Measurements from ENCODE around the gene GALNT6. TPM values are rescaled to one million over a fixed set of nuclear protein-coding genes. Genes with fewer than 3 reads are reported as not detected.

GALNT6 gene
- total RNA-seq, 1 experiment from 2014 or later, result 6.5 TPM

- DNase-seq (ENCODE audit: low read depth, low spot score) (no peak), ATAC-seq (peak; percentile 75)
- intact Hi-C loops (cut with micrococcal nuclease; ENCODE audit: unreplicated experiment), result no loop called here
- BruUV-seq (replicated peaks), result no TSS peak
- ChIA-PET POLR2A (no interaction called here), CTCF (interaction anchor here (1.0 kb wide), 1 partner anchor 8 kb away, joined by 3 read pairs; no protein-coding TSS in a partner anchor)
- TF ChIP-seq TCF7L2 (IDR thresholded peaks at IDR 0.05; ENCODE audit: low read depth, low read length), result no peak
- TF ChIP-seq, protein P1, sequence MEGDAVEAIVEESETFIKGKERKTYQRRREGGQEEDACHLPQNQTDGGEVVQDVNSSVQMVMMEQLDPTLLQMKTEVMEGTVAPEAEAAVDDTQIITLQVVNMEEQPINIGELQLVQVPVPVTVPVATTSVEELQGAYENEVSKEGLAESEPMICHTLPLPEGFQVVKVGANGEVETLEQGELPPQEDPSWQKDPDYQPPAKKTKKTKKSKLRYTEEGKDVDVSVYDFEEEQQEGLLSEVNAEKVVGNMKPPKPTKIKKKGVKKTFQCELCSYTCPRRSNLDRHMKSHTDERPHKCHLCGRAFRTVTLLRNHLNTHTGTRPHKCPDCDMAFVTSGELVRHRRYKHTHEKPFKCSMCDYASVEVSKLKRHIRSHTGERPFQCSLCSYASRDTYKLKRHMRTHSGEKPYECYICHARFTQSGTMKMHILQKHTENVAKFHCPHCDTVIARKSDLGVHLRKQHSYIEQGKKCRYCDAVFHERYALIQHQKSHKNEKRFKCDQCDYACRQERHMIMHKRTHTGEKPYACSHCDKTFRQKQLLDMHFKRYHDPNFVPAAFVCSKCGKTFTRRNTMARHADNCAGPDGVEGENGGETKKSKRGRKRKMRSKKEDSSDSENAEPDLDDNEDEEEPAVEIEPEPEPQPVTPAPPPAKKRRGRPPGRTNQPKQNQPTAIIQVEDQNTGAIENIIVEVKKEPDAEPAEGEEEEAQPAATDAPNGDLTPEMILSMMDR (IDR thresholded peaks at IDR 0.05), result peak; percentile 82; the same call in 1 of the 2 replicates
- Histone ChIP-seq H3K4me1 (ENCODE audit: control insufficient read depth, insufficient read depth, low read length) (no peaks in the 10 kb centered on the region), H3K27me3 (ENCODE audit: control insufficient read depth, insufficient read depth, low read length) (no peaks in the 10 kb centered on the region), H3K9me3 (ENCODE audit: control insufficient read depth, insufficient read depth, low read depth, low read length) (no peaks in the 10 kb centered on the region), H3K4me3 (ENCODE audit: low read depth in 2 of 2, low read length in 2 of 2) (no peak overlapping the region), H3K36me3 (ENCODE audit: control insufficient read depth, insufficient read depth, low read length) (no peaks in the 10 kb centered on the region), H3K27ac (ENCODE audit: low read length) (no peak overlapping the region)
- in situ Hi-C loops (cut with HindIII; ENCODE audit: low pct_unique_long_range_greater_than_20kb, low sequenced_read_pairs), result no loop called here
Observed at GRCh38 chr12:51351913-51352532, 39.2 kb downstream of the GALNT6 start.

DNA sequence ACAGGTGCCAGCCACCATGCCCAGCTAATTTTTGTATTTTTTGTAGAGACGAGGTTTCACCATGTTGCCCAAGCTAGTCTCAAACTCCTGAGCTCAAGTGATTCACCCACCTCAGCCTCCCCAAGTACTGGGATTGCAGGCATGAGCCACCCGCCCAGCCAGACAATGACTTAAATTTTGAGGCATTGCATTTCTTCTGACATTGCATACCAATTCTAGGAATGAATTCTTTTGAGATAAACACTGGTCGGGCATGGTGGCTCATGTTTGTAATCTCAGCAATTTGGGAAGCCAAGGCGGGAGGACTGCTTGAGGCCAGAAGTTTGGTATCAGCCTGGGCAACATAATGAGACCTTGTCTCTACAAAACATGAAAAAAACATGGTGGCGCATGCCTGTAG is 42.2 kb downstream of the GALNT6 start:
- Histone ChIP-seq H3K27me3 (ENCODE audit: control insufficient read depth, insufficient read depth, low read length) (no peaks in the 10 kb centered on the region), H3K27ac (ENCODE audit: low read length) (no peak overlapping the region), H3K36me3 (ENCODE audit: control insufficient read depth, insufficient read depth, low read length) (no peaks in the 10 kb centered on the region), H3K9me3 (ENCODE audit: control insufficient read depth, insufficient read depth, low read depth, low read length) (no peaks in the 10 kb centered on the region), H3K4me3 (ENCODE audit: low read depth in 2 of 2, low read length in 2 of 2) (no peak overlapping the region), H3K4me1 (ENCODE audit: control insufficient read depth, insufficient read depth, low read length) (no peaks in the 10 kb centered on the region)
- CTCF ChIA-PET, result no interaction called here
- no TSS peak for BruUV-seq (replicated peaks)
- TF ChIP-seq TCF7L2 (IDR thresholded peaks at IDR 0.05; ENCODE audit: low read depth, low read length) (no peak), SIN3A (IDR thresholded peaks at IDR 0.05; ENCODE audit: borderline replicate concordance, insufficient read depth, low read depth, low read length) (no peak), POLR2AphosphoS5 (IDR thresholded peaks at IDR 0.05; ENCODE audit: low read depth, low read length) (no peak)
- TF ChIP-seq, protein P2, sequence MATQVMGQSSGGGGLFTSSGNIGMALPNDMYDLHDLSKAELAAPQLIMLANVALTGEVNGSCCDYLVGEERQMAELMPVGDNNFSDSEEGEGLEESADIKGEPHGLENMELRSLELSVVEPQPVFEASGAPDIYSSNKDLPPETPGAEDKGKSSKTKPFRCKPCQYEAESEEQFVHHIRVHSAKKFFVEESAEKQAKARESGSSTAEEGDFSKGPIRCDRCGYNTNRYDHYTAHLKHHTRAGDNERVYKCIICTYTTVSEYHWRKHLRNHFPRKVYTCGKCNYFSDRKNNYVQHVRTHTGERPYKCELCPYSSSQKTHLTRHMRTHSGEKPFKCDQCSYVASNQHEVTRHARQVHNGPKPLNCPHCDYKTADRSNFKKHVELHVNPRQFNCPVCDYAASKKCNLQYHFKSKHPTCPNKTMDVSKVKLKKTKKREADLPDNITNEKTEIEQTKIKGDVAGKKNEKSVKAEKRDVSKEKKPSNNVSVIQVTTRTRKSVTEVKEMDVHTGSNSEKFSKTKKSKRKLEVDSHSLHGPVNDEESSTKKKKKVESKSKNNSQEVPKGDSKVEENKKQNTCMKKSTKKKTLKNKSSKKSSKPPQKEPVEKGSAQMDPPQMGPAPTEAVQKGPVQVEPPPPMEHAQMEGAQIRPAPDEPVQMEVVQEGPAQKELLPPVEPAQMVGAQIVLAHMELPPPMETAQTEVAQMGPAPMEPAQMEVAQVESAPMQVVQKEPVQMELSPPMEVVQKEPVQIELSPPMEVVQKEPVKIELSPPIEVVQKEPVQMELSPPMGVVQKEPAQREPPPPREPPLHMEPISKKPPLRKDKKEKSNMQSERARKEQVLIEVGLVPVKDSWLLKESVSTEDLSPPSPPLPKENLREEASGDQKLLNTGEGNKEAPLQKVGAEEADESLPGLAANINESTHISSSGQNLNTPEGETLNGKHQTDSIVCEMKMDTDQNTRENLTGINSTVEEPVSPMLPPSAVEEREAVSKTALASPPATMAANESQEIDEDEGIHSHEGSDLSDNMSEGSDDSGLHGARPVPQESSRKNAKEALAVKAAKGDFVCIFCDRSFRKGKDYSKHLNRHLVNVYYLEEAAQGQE (IDR thresholded peaks at IDR 0.05; ENCODE audit: insufficient read depth in 1 of 2, low read depth in 2 of 2, low read length in 1 of 2), result no peak
- in situ Hi-C loops (cut with HindIII; ENCODE audit: low pct_unique_long_range_greater_than_20kb, low sequenced_read_pairs) (no loop called here), intact Hi-C loops (cut with micrococcal nuclease; ENCODE audit: unreplicated experiment) (no loop called here)
- ATAC-seq (no peak), DNase-seq (ENCODE audit: low read depth, low spot score) (no peak)
- POLR2A ChIA-PET, result no interaction called here

DNA sequence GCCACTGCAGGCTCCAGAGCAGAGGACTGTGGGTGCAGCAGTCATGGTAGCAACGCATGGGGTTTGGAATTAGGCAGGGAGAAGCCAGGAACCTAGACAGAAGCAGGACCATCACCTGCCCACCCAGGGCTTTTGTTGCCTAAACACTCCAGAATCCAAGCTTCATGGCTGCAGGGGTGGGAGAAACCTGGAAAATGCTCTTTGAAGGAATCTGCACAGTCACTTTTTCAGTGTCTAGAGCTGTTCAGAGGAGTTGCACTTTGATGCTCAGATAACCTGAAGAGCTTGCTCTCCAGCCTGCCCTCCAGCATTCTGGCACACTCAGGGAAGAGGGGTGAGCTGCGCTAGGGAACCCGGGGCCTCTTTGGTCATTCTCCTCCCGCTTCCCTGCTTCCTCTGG is 43.1 kb downstream of the GALNT6 start:
- no TSS peak for BruUV-seq (replicated peaks)
- no peak overlapping the region for H3K4me3 ChIP-seq (ENCODE audit: low read depth in 2 of 2, low read length in 2 of 2)
- no peaks in the 10 kb centered on the region for H3K4me1 ChIP-seq (ENCODE audit: control insufficient read depth, insufficient read depth, low read length)
- intact Hi-C loops (cut with micrococcal nuclease; ENCODE audit: unreplicated experiment), result no loop called here
- no peaks in the 10 kb centered on the region for H3K36me3 ChIP-seq (ENCODE audit: control insufficient read depth, insufficient read depth, low read length)
- ATAC-seq (no peak), DNase-seq (ENCODE audit: low read depth, low spot score) (no peak)
- CTCF ChIA-PET, result no interaction called here
- H3K27me3 ChIP-seq (ENCODE audit: control insufficient read depth, insufficient read depth, low read length), result no peaks in the 10 kb centered on the region
- TF ChIP-seq POLR2AphosphoS5 (IDR thresholded peaks at IDR 0.05; ENCODE audit: low read depth, low read length) (no peak), SIN3A (IDR thresholded peaks at IDR 0.05; ENCODE audit: borderline replicate concordance, insufficient read depth, low read depth, low read length) (no peak), TCF7L2 (IDR thresholded peaks at IDR 0.05; ENCODE audit: low read depth, low read length) (no peak)
- TF ChIP-seq, protein P2 (IDR thresholded peaks at IDR 0.05; ENCODE audit: insufficient read depth in 1 of 2, low read depth in 2 of 2, low read length in 1 of 2), result no peak
- TF ChIP-seq, protein P1 (IDR thresholded peaks at IDR 0.05), result no peak
- in situ Hi-C loops (cut with HindIII; ENCODE audit: low pct_unique_long_range_greater_than_20kb, low sequenced_read_pairs), result no loop called here
- H3K27ac ChIP-seq (ENCODE audit: low read length), result no peak overlapping the region
- no peaks in the 10 kb centered on the region for H3K9me3 ChIP-seq (ENCODE audit: control insufficient read depth, insufficient read depth, low read depth, low read length)
- POLR2A ChIA-PET, result no interaction called here

Data from Panc1 (cell line).